Hematopoietic multipotent progenitor cell treated with erythropoietin and hydrocortisone succinate and interleukin-3 and kit ligand, for 6 days (in vitro differentiated cells): ENCODE results near the gene MTPN.
A peak's percentile ranks its signal among the peaks of the same experiment; 100 is the strongest.

Experiments used
- DNase-seq: peaks from one replicate; pipeline ENCODE4 v3.0.0-alpha.2; 2015

The MTPN gene

GRCh38 chr7:135977007-135977741 lies at the start of gene MTPN:
TSS of gene MTPN (minus strand) at chr7:135977359. CDS start at chr7:135977100, 259 bp downstream.
- DNase-seq: peak; percentile 99

- DNase-seq: no peak
Measured at GRCh38 chr7:136026209-136026608, 49.0 kb upstream of the MTPN start.

GRCh38 chr7:136023134-136023869 lies 46.1 kb upstream of the MTPN start:
- DNase-seq: no peak

GRCh38 chr7:136020556-136020955 lies 43.4 kb upstream of the MTPN start:
- DNase-seq: no peak

GRCh38 chr7:136018104-136018503 lies 40.9 kb upstream of the MTPN start:
- DNase-seq: no peak

- DNase-seq: no peak
Measured at GRCh38 chr7:136016649-136017395, 39.7 kb upstream of the MTPN start.

GRCh38 chr7:136015638-136016037 lies 38.5 kb upstream of the MTPN start:
- no peak for DNase-seq

- no peak for DNase-seq
Measured at GRCh38 chr7:136014659-136015058, 37.5 kb upstream of the MTPN start.

GRCh38 chr7:136012238-136012637 lies 35.1 kb upstream of the MTPN start:
- no peak for DNase-seq

- DNase-seq: peak; percentile 85
Measured at GRCh38 chr7:136009488-136010079, 32.4 kb upstream of the MTPN start.

GRCh38 chr7:136006208-136006607 lies 29.0 kb upstream of the MTPN start:
- DNase-seq: no peak

GRCh38 chr7:136004083-136004482 lies 26.9 kb upstream of the MTPN start:
- no peak for DNase-seq

GRCh38 chr7:136002802-136003201 lies 25.6 kb upstream of the MTPN start:
- DNase-seq: no peak

GRCh38 chr7:136000288-136000913 lies 23.2 kb upstream of the MTPN start:
- no peak for DNase-seq

- DNase-seq: no peak
Measured at GRCh38 chr7:135998081-135998480, 20.9 kb upstream of the MTPN start.

GRCh38 chr7:135995748-135996147 lies 18.6 kb upstream of the MTPN start:
- no peak for DNase-seq

GRCh38 chr7:135994466-135995205 lies 17.5 kb upstream of the MTPN start:
- no peak for DNase-seq

- no peak for DNase-seq
Measured at GRCh38 chr7:135993950-135994349, 16.8 kb upstream of the MTPN start.

GRCh38 chr7:135991906-135992305 lies 14.7 kb upstream of the MTPN start:
- no peak for DNase-seq

GRCh38 chr7:135991322-135991721 lies 14.2 kb upstream of the MTPN start:
- no peak for DNase-seq

GRCh38 chr7:135990258-135990657 lies 13.1 kb upstream of the MTPN start:
- DNase-seq: no peak
